Body of pancreas (tissue), 4 donors: ENCODE data around the gene ZNF630. TPM values are rescaled to one million over a fixed set of nuclear protein-coding genes. Genes with fewer than 3 reads are reported as not detected.
"Not testable (repeated sequence)": the region's sequence is repeated elsewhere in the genome, so short reads cannot be mapped to it uniquely, and the experiment has no call there.

Experiments used
- ATAC-seq: fragments of 150-250 bp; one replicate; pipeline ENCODE4 v1.9.1; 2016
- DNase-seq, 4 donors: peaks; one replicate each; pipeline ENCODE4 v3.0.0-alpha.2; 2019
- H3K27ac ChIP-seq, 4 donors: fragments of 200-600 bp; sonication (generic); 1 replicate in 3 of 4; 2 replicates in 1 of 4; pipeline versions ENCODE4 v1.5.1 to v1.6.1; 2016 to 2019; ENCODE audit warnings: mild to moderate bottlenecking in 1 of 4, mixed read lengths in 1 of 4, moderate library complexity in 1 of 4
- H3K27me3 ChIP-seq, 2 donors: fragments of 200-600 bp; sonication (generic); one replicate each; pipeline ENCODE4 v1.6.0; 2016; ENCODE audit warnings: mild to moderate bottlenecking in 1 of 2
- H3K36me3 ChIP-seq, 2 donors: fragments of 200-600 bp; sonication (generic); replicated peaks in 1 of 2; 2 replicates each; pipeline ENCODE4 v1.5.1; 2016; ENCODE audit warnings: low read depth in 2 of 2; ENCODE audit not compliant: insufficient read depth in 1 of 2
- H3K4me1 ChIP-seq: fragments of 200-600 bp; sonication (generic); one replicate; pipeline ENCODE4 v1.6.0; 2016
- H3K4me3 ChIP-seq, 2 donors: fragments of 200-600 bp; sonication (generic); 1 replicate in 1 of 2; 2 replicates in 1 of 2; pipeline ENCODE4 v1.5.1; 2016 to 2019
- H3K9me3 ChIP-seq, 3 donors: fragments of 200-600 bp; sonication (generic); 1 replicate in 2 of 3; 2 replicates in 1 of 3; pipeline ENCODE4 v1.5.1; 2016
- CTCF ChIP-seq, 7 experiments: fragments of 450-650 bp in 4 of 7; fragments of 200-600 bp in 3 of 7; sonication (generic) in 3 of 7; IDR thresholded peaks; one replicate each; pipeline ENCODE4 v1.5.1; 2016 to 2019; ENCODE audit warnings: antibody characterized with exemption in 7 of 7
- POLR2A ChIP-seq, 3 donors: fragments of 450-650 bp; IDR thresholded peaks; one replicate each; pipeline ENCODE4 v1.6.1; 2016; ENCODE audit warnings: antibody characterized with exemption in 3 of 3, mild to moderate bottlenecking in 2 of 3
- WGBS, 2 donors: methylation state at CpG; one replicate each; pipeline ENCODE4 v1.1.5; 2017; 5-methylcytosine and 5-hydroxymethylcytosine counted together
- intact Hi-C: fragments of 100-400 bp; cut with DNase I; formaldehyde crosslinking; loops from one replicate; pipeline ENCODE4 v1.15.1; 2023
- total RNA-seq, 2 donors: library from RNA; depleted of rRNA; stranded (reverse); fragments of >200 nt; gene quantifications; one replicate each; pipeline ENCODE4 v1.1.0, GENCODE V29; 2016

The ZNF630 gene
- total RNA-seq, 2 donors from 2014 or later: 0.33 to 4.2 TPM

GRCh38 chrX:48046846-48047245, 24.6 kb downstream of the ZNF630 start:
- no peak overlapping the region for H3K4me3 ChIP-seq
- WGBS, 2 donors: 95 to 100% methylated on average over 4 to 5 of the region's 5 CpGs
- no peaks in the 10 kb centered on the region for H3K36me3 ChIP-seq
- no peak overlapping the region for H3K27ac ChIP-seq
- DNase-seq: no peak
- H3K4me1 ChIP-seq: no peaks in the 10 kb centered on the region
- H3K27me3 ChIP-seq: no peaks in the 10 kb centered on the region
- no peak for TF ChIP-seq CTCF (IDR thresholded peaks at IDR 0.05)
- no peak for ATAC-seq
- H3K9me3 ChIP-seq: no peaks in the 10 kb centered on the region
- intact Hi-C loops: no loop called here

GRCh38 chrX:48045410-48046311, 25.8 kb downstream of the ZNF630 start:
- WGBS, 2 donors: 60 to 66% methylated on average over 7 to 8 of the region's 8 CpGs
- peak; percentile 38 for ATAC-seq
- DNase-seq: peak in 2 of 4 donors; percentile 24 to 26
- no peak overlapping the region for H3K27ac ChIP-seq
- intact Hi-C loops: no loop called here
- no peaks in the 10 kb centered on the region for H3K9me3 ChIP-seq
- TF ChIP-seq CTCF (IDR thresholded peaks at IDR 0.05): no peak
- TF ChIP-seq POLR2A (IDR thresholded peaks at IDR 0.05): no peak
- H3K36me3 ChIP-seq: no peaks in the 10 kb centered on the region
- no peak overlapping the region for H3K4me3 ChIP-seq
- no peaks in the 10 kb centered on the region for H3K27me3 ChIP-seq
- no peaks in the 10 kb centered on the region for H3K4me1 ChIP-seq

- WGBS, 2 donors: 57 to 64% methylated on average over 4 of the region's 4 CpGs
- intact Hi-C loops: no loop called here
- H3K9me3 ChIP-seq: no peaks in the 10 kb centered on the region
- no peaks in the 10 kb centered on the region for H3K27me3 ChIP-seq
- no peaks in the 10 kb centered on the region for H3K4me1 ChIP-seq
- no peak for TF ChIP-seq CTCF (IDR thresholded peaks at IDR 0.05)
- no peak for TF ChIP-seq POLR2A (IDR thresholded peaks at IDR 0.05)
- DNase-seq: no peak
- H3K4me3 ChIP-seq: no peak overlapping the region
- H3K36me3 ChIP-seq: no peaks in the 10 kb centered on the region
- no peak for ATAC-seq
- no peak overlapping the region for H3K27ac ChIP-seq
Observed at GRCh38 chrX:48043056-48043455, 28.4 kb downstream of the ZNF630 start.

- H3K36me3 ChIP-seq: no peaks in the 10 kb centered on the region
- ATAC-seq (no peak), DNase-seq (no peak)
- TF ChIP-seq POLR2A (IDR thresholded peaks at IDR 0.05) (no peak), CTCF (IDR thresholded peaks at IDR 0.05) (no peak)
- no peak overlapping the region for H3K4me3 ChIP-seq
- no peaks in the 10 kb centered on the region for H3K27me3 ChIP-seq
- no peaks in the 10 kb centered on the region for H3K9me3 ChIP-seq
- H3K27ac ChIP-seq: no peak overlapping the region
- intact Hi-C loops: no loop called here
- 69 to 80% methylated on average over 4 of the region's 4 CpGs for WGBS, 2 donors
- H3K4me1 ChIP-seq: no peaks in the 10 kb centered on the region
Observed at GRCh38 chrX:48035891-48036290, 35.5 kb downstream of the ZNF630 start.

- ATAC-seq, H3K9me3 ChIP-seq, H3K27ac ChIP-seq, H3K4me1 ChIP-seq, H3K4me3 ChIP-seq, DNase-seq, intact Hi-C loops, H3K36me3 ChIP-seq, H3K27me3 ChIP-seq: not testable (repeated sequence)
- WGBS, 2 donors: 100% methylated on average over 1 of the region's 10 CpGs; no CpG with 5 or more reads in 1 of the 2 donors
Observed at GRCh38 chrX:48030641-48031173, 40.7 kb downstream of the ZNF630 start.
